Activated CD8-positive, alpha-beta memory T cell treated with anti-CD3 and anti-CD28 coated beads, Interleukin-2, amount 50 U/mL, for 48 hours (primary cell): Measurements from ENCODE around the gene RGS12.

Experiments used
- DNase-seq: peaks from one replicate; pipeline ENCODE4 v3.0.0-alpha.2; 2020

The RGS12 gene

DNA sequence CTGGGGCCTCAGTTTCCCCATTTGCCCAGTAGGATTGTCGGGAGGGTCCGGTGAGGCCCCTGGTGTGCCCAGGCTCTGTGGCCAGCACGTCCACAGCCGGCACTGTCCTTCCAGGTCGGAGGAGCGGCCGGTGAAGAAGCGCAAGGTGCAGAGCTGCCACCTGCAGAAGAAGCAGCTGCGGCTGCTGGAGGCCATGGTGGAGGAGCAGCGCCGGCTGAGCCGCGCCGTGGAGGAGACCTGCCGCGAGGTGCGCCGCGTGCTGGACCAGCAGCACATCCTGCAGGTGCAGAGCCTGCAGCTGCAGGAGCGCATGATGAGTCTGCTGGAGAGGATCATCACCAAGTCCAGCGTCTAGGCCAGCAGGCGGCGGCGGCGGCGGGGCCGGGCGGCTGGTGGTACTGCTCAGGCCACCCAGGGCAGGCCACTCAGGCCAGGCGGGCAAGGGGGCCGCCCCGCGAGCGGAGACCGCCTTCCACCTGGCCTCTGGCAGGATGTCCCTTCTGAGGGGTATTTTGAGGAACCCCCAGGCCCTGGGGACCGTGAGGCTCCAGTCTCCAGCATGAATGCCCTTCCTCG lies 37.1 kb upstream of the RGS12 start:
- peak; percentile 28 for DNase-seq

DNA sequence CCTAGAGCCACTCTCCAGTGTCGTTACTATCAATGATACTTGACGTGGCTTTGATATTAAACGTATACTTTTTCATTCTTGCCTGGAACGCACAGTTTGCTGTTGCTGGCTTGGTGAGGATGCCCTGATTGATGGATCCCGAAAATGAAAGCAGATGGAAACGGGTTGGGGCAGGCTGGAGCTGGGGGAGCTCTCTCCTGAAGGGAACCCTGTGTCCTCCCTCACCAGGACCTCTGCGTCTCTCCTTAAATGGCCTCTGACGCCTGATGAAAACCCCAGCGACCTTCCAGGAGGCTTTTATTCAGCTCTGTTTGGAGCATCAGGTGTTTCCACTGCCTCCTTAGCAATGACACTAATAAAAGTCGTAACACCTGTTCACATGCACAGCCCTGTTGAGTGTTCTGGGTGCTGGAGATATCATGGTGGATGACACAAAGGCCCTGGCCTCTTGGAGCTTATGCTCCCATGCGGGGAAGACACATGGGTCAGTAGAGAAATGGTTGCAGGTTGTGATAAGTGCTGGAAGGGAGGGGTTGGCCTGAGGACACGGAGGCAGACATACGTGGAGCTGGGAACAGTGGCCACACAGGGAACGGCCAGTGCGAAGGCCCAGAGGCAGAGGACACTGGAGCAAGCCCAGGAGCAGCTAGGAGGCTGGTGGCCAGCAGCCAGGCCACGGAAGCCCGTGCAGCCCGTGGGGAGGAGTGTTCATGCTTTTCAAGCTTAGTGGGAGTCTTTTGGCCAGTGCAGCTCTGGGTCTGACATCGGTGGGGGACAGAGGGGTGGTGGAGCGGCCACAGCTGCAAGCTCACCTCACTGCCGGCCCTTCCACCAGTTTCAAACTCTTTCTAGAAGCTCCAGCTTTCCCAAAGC lies 36.4 kb upstream of the RGS12 start:
- DNase-seq: peak; percentile 43

DNA sequence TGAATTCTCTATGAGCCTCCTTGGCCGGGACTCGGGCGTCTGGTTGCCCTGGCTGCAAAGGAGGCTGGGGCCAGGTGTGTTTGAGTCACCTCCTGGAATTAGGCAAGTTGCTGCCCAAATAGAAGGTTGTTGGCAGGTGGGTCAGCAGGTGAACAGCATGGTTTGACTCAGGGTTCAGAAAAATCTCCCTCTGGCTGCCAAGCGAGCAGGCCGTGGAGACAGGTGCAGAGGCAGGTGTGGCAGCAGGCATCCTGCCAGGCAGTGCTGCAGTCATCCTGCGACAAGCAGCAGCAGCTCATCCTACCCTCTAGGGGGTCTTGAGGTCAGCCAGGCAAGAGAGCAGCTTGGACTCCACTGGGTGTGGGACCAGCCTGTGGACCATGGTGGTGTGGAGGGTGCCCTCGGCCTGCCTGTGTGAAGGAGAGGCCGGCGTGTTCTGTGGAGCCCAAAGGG lies 35.7 kb upstream of the RGS12 start:
- peak; percentile 45 for DNase-seq

DNA sequence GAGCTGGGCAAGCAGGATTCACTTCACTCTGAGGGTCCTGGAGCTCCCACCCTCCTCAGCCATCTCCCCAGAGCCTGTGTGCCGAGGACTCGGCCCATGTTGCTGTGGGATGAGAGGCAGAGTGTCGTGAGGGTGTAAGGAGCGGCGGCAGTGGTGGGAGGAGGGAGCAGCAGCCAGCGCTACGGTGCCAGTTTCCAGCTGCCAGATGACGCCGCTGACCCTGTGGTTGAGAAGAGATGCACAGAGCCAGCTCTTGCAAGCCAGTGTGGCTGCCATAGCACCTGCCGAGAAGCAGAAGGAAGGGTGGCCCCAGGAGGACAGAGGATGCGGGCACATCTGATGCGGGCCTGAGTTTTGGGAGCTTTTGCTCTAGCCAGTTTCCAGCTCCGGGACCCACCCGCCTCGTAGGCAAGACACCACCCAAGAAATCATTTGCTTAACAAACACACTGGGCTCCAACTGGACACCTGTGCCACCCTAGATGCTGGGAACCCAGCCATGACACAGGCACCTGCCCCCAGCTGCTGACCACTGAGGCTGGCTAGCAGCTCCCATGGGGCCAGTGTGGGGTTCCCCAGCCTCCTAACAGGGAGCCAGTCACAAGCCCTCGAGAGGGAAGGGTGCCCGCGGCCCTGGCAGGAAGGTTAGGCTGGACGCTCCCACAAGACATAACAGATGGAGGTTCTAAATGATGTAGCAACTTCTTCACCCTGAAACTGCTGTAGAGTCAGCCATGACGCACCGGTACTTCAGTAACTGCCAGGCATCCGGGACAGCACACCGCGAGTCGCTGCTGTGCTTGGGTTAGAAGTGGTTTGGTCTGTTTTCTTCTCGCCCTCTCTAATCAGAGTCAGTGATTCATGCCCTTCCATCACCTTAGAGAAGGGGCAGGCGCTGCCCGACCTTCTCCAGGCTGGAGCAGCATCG lies 35.0 kb upstream of the RGS12 start:
- DNase-seq: peak; percentile 45

DNA sequence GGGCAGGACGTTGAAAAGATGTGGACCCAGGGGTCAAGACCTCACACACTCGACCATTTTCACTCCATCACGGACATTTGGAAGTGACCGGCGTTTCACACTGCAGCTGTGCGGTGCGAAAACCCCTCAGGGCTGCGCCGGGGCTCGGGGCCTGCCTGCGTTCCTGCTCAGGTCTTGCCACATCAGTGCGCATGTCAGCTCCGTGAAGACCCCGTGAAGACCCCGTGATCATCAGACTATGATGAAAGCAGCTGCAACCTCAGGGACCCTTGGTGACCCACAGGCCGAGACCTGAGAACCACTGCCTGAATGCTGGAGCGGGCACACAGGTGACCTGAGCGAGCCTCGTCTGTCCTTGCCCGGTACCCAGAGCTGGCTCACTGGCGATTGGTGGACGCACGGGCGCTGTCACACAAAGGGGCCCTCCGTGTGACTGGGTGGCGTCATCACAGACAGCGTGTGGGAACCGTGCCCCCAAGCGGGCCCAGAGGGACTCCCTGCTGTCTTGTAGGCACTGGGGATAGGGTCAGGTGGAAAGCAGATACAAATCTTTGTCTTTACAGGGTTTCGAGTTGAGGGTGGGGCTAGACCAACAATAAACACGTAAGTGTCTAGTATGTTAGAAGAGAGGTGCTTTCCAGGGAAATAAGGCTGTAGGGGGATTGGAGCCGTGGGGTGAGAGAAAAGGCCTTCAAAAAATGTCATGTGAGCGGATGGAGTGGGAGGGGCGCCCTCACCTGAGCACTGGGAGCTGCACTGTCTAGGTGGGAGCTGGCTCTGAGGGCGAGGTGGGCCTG lies 31.2 kb upstream of the RGS12 start:
- peak; percentile 28 for DNase-seq

DNA sequence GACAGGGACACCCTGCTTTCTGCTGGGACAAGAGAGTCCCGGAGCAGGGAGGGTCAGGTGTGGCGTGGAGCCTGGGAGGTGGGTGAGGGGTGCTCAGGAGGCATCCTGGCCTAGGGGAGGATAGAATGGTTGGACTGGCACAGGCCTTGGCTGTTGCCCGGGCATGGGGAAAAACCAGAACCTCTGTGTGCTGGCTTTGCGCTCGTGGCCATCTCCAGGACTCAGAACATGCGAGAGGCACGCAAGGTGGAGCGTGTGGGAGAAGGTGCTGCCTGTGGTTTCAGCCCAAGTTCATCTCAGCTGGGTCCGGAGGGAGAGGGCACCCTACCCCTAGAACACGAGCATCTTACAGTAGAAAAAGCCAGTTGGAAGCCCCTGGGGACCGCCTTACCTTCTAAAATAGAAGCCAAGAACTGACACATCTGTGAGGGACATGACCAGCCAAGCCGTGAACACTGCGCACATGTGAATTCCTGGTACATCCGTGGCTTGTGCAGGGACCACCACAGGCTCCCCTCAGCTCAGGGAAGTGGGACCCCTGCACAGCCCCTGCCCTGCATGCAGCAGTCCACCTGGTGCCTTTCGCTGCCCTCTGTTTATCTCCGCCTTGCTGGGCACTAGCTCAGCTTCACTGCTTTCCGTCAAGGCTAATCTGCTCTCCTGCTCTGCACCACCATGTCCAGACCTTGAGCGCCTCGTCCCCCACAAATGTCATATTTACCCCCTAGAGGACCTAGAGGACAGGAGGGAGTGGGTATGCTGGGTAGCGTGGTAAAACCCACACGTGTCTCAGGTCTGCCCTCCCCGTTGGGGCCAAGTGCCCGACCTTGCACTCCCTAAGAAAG lies 30.4 kb upstream of the RGS12 start:
- peak; percentile 44 for DNase-seq

DNA sequence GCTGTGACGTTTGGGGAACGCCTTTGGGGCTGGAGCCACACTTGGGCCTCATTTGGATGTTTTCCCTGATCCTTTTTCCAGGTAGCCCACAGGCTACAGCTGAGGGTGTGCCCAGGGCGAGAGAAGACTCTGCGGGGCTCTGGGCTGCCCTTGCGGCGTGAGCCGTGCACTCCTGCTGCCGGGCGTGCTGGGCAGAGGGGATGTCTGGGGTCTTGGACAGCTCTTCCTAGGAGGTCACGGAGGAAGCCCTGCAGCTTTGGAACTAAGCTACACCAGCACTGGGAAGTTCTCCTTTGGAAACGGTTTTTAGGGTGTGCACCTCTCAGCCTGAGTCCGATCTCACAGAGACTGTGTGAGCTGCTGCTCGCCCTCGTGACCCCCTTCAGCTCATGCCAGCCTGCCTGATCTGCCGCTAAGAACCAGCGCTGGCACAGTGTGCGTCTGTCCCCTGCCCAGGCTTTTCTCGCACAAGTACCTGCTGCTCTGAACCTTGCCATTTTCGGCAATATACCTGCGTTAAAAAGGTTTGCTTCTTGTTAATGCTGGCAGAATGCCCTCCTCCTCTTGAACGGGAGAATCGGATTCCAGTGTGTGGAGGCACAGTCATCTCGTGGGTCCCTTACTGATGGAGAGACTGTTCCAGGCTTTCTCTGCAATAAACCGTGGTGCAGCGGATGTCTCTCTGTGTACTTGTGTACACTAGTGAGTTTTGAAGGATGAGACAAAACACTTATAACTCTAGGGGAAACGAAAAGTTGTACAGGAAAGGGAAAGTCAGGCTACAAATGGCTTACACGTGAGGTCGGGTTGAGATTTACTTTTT lies 29.6 kb upstream of the RGS12 start:
- DNase-seq: no peak

DNA sequence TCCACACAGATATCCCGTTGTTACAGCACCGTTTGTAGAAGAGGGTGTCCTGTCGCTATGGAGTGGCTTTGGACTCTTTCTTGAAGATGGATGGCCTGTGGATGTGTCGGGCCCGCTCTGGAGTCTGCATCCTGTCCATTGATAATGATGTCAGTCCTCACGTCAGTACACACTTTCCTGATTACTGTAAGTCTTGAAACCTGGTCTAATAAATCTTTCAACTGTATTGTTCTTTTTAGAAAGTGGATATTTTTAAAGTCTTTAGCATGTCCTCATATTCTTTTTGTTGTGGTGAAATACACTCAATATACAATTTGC lies 29.0 kb upstream of the RGS12 start:
- no peak for DNase-seq

DNA sequence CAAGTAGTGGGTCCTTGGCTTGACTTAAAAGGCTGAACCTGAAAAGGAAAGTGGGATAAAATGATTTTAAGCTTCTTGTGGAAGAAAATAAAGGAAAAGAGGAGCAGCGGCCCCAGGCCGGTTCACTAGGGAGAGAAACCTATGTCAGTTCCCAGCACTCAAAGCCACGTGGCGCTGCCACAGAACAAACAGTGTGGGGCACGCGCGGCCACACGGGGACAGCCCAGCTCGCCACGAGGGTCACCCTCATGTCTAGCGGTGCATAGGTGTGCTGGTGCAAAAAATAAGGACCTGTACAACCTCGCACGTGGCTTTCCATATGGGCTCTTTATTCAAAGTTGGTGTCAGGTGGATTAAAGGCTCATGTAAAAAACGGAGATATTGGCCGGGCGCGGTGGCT lies 26.7 kb upstream of the RGS12 start:
- DNase-seq: peak; percentile 30

DNA sequence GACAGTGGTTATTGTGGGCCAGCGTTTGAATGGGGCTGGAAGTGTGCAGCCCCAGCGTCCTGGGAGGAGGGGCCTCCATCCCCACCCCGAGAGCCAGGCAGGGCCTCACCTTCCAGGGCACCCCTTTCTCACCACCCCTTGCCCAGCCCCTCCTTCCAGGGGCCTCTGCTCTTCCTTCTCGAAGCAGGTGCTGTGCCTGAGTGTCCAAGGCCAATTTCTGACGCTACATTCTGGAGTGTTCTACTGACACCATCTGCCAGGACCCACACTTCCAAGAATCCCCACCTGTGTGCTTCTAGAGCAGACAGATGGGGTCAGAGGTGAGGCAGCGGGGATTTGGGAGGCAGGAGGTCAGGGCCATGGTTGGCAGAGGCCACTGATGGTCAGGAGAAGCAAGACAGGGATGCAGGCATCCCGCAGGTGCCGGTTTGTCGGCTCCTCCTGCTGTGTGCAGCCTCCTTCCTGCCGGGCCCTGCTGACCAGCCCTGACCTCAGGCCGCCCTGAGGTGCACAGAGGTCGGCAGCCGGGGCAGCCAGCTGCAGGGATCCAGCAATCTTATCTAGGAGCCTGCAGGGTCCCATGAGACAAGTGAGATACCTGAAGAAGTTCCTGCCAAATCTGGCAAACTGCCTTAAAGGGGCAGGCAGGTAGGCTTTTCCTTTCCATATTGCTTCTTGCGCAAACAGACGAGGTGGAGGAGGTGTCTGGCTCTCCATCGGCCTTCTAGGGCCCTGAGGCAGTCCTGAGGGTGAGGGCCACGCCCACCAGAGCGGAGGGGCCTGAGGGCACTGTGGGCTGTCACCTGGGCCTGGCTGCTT lies 25.0 kb upstream of the RGS12 start:
- DNase-seq: peak; percentile 18

DNA sequence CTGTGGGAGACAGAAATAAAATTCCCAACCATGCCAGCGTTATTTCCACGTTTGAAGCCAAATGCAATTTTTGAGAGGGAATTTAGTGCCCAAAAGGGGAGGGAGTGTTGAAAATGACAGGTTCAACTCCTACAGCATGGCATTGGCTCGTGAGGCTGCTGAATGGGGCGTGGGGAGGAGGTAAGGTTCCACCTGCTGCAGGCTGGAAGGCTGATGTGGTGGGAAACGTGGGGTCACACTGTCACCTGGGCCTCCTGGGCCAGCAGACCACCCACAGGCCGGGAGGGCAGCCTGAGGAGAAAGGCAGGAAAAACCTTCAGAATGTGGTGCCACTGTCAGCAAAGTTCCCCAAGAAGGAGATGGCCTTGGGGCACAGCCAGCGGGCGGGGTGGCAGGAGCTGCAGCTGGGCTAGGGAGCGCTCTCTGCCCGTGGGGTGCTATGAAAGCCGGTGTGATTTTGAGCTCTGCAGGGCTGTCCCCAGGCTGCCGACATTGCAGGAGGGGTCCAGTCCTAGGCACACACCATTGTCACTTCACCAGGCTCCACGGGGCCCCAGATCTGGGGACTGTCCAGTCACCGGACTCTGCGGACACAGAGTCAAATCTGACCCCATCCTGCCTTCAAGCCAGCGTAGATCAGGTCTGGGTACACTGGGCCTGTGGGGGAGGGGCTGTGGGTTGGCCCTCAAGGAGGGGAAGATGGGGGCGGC lies 24.3 kb upstream of the RGS12 start:
- DNase-seq: peak; percentile 30

DNA sequence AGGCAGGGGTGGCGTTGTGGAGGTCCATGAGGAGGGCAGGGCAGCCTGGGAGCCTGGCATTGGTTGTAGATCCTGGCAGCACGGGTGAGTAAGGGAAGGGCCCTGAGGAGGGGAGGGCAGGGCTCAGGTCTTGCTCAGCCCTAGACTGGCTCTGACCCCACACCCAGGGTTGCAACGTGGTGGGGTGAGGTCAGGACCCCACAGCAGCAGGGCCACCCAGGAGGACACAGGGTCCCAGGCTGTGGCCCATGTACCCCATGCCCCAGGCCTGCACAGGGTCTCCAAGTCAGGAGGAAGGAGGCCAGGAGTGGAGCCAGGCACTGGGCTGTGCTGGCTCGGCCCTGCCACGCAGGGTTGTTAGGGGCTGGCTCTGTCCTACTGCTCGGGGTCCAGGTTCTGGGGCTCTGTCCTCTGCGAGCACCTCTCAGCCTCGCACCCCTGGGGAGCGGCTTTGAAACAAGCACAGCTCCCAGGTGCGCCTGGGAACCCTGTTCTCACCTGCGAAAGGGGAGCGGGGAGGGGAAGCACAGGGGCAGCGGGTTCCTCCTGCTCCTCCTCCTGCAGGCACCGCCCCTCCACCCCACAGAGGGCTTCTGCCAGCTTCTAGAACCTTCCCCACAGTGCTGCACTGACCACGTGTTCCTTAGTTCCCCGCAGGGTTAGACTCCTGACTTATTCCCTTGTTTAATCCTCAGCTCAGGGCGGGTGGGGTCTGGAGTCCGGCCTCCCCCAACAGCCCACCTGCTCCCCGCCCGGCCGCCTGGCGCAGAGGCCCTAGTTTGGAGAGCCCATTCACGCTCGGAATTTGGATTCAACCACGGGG lies 23.5 kb upstream of the RGS12 start:
- DNase-seq: peak; percentile 38

DNA sequence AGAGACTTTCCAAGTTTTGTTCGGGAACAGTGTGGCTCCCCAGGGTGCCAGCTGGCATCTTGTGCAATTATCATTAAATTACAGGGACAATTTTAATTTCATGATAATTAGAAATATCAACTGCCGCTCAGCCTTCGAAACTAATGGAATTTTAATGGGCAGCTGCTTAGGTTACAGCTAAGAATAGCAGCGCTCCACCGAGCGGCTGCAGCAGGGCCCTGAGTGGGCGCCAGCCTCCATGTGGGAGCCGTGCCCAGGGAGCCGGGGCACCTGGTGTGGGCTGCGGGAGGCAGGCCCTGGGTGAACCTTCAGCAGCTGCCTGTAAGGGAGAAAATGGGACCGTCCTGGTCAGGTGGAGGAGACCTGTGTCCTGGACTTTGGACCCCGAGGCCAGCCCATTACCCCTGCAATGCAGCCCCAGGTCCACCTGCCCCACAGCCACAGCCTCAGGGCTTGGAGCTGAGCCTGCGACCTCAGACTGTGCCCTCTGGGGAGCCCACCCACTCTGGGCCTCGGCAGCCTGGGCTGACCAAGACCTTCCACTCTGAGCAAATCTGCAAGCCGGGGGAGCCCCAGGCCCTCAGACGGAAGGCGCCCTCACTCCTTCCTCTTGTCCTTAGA lies 22.7 kb upstream of the RGS12 start:
- peak; percentile 44 for DNase-seq

DNA sequence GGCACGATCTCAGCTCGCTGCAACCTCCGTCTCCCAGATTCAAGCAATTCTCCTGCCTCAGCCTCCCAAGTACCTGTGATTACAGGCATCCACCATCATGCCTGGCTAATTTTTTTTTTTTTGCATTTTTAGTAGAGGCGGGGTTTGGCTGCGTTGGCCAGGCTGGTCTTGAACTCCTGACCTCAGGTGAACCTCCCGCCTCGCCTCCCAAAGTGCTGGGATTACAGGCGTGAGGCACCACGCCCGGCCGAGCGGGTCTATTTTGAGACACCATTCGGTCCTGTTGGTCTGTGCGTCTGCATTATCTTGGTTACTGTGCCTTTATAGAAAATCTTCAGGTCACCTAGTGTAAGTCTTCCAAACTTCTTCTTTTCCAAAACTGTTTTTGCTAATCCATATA lies 21.7 kb upstream of the RGS12 start:
- DNase-seq: no peak

DNA sequence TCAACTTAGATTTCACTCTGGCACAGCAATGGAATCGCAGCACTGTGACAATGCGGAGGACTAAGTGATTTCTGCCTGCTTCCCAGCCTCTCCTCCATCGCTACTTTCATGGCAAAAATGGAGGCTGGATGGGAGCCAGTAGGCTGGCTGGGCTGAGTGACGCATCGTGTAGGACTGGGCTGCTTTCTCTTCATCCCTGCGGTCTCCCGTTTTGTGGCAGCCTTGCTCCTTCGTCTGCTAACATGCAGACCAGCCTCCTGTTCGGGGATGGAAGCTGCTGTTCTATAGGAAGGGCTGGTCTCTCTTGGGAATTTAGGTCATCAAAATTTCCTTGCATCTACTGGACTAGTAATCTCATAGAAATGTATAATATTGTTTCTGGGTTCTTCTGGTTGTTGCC lies 15.8 kb upstream of the RGS12 start:
- DNase-seq: peak; percentile 34

DNA sequence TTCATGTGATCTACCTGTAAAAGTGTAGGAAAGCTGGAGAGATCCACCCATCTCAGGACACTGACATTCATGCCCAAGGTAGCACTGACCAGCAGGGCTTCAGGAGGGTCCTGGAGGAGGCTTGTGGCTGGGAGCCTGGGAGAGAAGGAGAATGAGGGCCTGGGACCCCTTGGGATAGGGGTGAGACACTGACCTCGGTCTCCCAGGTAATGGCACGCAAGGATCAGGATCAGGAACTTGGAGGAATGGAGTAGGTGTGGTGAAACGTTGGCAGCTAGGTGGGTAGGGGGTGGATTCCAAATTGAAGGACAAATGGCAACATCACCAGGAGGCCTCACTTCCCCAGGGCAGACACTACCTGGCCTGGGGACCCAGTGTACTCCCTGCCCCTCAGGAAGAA lies 12.4 kb upstream of the RGS12 start:
- no peak for DNase-seq

DNA sequence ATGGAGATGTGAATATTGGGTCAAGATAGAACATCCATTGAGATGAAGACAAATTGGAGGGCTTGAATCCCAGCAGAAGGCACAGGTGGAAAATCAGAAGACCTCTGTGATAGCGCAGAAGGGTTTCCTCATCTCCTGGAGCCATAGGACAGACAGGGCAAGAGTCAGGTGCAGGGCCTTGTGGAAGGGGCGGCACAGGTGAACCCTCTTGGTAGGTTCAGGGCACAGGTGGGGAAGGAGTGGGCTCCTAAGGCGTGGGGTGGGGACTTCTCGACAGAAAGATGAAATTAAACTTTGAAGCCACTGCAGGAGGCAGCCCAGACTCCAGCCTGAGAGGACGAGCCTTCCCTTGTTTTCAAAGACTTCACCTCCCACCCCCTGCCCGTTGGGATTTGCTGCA lies 9.3 kb upstream of the RGS12 start:
- DNase-seq: peak; percentile 26

DNA sequence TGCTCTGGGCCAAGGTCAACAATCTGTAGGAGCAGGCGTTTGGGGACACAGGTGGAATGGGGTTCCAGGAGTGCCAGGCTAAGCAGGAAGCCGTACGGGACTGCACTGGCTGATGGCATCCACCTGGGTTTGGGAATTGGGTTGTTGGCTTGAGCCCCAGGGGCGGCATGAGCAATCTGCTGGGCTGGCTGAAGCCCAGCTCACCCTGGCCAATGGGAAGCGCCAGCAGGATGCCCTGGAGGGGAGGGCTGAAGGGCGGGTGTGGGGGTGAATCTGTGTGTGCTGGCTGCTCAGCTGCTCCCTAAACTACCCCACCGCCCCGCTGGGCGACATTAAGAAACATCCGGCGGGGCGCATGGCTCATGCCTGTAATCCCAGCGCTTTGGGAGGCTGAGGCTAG lies 8.9 kb upstream of the RGS12 start:
- DNase-seq: peak; percentile 36
